Uterus (tissue), 4 donors: ENCODE results near the gene NCL. TPM values are rescaled to one million over a fixed set of nuclear protein-coding genes. Genes with fewer than 3 reads are reported as not detected.

Source experiments
- DNase-seq, 2 donors: peaks; one replicate each; pipeline ENCODE4 v3.0.0-alpha.2; 2019 to 2020
- H3K27ac ChIP-seq, 2 donors: fragments of 200-600 bp; sonication (generic); 1 replicate in 1 of 2; 2 replicates in 1 of 2; pipeline ENCODE4 v1.5.1; 2016 to 2018
- H3K27me3 ChIP-seq, 2 donors: fragments of 200-600 bp; sonication (generic); one replicate each; pipeline ENCODE4 v1.5.1; 2018 to 2019; ENCODE audit warnings: control low read depth in 1 of 2
- H3K36me3 ChIP-seq, 2 donors: fragments of 200-600 bp; sonication (generic); one replicate each; pipeline ENCODE4 v1.5.1; 2019; ENCODE audit warnings: control low read depth in 1 of 2
- H3K4me1 ChIP-seq, 2 donors: fragments of 200-600 bp; sonication (generic); one replicate each; pipeline ENCODE4 v1.5.1; 2018 to 2019; ENCODE audit warnings: control low read depth in 1 of 2
- H3K4me3 ChIP-seq, 2 donors: fragments of 200-600 bp; sonication (generic); 1 replicate in 1 of 2; 2 replicates in 1 of 2; pipeline ENCODE4 v1.5.1; 2018 to 2019; ENCODE audit warnings: mild to moderate bottlenecking in 1 of 2
- H3K9me3 ChIP-seq, 2 donors: fragments of 200-600 bp; sonication (generic); one replicate each; pipeline ENCODE4 v1.5.1; 2019; ENCODE audit warnings: control low read depth in 1 of 2
- POLR2A ChIP-seq, 2 donors: fragments of 450-650 bp; IDR thresholded peaks; one replicate each; pipeline ENCODE4 v1.6.1; 2016; ENCODE audit warnings: antibody characterized with exemption in 2 of 2, mild to moderate bottlenecking in 1 of 2, moderate library complexity in 1 of 2
- intact Hi-C: fragments of 100-400 bp; cut with DNase I; formaldehyde crosslinking; loops from one replicate; pipeline ENCODE4 v1.15.1; 2023; ENCODE audit warnings: low total_unique reads
- total RNA-seq, 4 donors: library from RNA; depleted of rRNA in 3 of 4; stranded (reverse); fragments of >200 nt in 3 of 4; gene quantifications; one replicate each; pipeline versions ENCODE4 v1.1.0 to v1.2.4, GENCODE V29; 2014 to 2023
- TF ChIP-seq, protein P1 (sequence below), 4 experiments: fragments of 200-600 bp in 2 of 4; fragments of 450-650 bp in 2 of 4; sonication (generic) in 2 of 4; IDR thresholded peaks; one replicate each; pipeline ENCODE4 v1.5.1; 2016 to 2019; ENCODE audit warnings: antibody characterized with exemption in 4 of 4, mild to moderate bottlenecking in 2 of 4, moderate library complexity in 1 of 4
- donor health status: DM: yes; HTN: yes; CAD: no.

NCL gene, protein sequence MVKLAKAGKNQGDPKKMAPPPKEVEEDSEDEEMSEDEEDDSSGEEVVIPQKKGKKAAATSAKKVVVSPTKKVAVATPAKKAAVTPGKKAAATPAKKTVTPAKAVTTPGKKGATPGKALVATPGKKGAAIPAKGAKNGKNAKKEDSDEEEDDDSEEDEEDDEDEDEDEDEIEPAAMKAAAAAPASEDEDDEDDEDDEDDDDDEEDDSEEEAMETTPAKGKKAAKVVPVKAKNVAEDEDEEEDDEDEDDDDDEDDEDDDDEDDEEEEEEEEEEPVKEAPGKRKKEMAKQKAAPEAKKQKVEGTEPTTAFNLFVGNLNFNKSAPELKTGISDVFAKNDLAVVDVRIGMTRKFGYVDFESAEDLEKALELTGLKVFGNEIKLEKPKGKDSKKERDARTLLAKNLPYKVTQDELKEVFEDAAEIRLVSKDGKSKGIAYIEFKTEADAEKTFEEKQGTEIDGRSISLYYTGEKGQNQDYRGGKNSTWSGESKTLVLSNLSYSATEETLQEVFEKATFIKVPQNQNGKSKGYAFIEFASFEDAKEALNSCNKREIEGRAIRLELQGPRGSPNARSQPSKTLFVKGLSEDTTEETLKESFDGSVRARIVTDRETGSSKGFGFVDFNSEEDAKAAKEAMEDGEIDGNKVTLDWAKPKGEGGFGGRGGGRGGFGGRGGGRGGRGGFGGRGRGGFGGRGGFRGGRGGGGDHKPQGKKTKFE
- 100 to 1,000 TPM in 2 of 4 donors, 10 to 100 TPM in 2; 68.8 to 429 (median 129) TPM for total RNA-seq

DNA sequence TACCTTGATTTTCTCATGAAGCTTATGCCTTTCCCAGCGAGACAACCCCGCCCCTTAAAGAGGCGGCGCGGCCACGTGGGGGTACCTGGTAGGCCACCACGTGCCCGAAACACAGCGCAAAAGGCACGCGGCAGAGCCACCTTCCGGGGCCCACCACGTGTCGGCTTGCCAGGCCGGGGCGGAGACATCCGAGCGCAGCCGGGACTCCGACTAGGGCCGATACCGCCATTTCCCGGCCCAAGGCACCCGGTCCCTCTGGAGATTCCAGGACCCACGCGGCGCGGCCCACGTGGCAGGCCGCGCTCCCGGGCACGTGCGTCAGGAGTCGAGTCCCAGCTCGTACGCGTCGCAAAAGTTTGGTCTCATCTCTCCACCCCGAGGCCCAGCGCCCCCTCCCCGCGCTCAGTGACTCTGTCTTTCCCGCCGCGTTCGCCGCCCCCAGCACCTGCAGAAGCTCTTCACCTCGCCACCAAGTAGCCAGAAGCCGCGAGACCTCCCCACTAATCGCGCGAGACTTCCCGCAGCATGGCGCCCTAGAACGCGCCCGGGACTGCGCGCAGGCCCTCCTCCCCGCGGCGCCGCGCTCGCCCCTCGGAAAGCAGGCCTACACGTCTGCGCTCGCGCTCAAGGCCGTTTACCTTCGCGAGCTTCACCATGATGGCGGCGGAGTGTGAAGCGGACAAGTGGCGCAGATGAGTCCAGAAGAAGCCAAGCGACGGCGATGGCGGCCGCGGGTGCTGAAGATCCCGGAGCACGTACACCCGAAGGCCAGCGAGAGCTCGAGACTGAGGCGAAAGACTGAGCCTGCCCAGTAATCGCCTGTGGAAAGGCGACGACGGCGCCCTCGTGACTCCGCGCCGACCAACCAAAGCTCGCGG is at the start of gene NCL:
Gene NCL, minus strand, starts transcription at position 787 of the 878 bp plus-strand sequence. Its CDS starts 131 bp downstream, at position 656.
- peak; percentile 82 to 85 for DNase-seq
- peak within 1 kb of the TSS; percentile 89 for H3K4me3 ChIP-seq
- H3K27ac ChIP-seq = peak within 1 kb of the TSS; percentile 93 to 99
- peaks cover 4 to 8% of the 10 kb centered on the region in 2 donors for H3K4me1 ChIP-seq
- no peaks in the 10 kb centered on the region for H3K36me3 ChIP-seq
- TF ChIP-seq, protein P1, sequence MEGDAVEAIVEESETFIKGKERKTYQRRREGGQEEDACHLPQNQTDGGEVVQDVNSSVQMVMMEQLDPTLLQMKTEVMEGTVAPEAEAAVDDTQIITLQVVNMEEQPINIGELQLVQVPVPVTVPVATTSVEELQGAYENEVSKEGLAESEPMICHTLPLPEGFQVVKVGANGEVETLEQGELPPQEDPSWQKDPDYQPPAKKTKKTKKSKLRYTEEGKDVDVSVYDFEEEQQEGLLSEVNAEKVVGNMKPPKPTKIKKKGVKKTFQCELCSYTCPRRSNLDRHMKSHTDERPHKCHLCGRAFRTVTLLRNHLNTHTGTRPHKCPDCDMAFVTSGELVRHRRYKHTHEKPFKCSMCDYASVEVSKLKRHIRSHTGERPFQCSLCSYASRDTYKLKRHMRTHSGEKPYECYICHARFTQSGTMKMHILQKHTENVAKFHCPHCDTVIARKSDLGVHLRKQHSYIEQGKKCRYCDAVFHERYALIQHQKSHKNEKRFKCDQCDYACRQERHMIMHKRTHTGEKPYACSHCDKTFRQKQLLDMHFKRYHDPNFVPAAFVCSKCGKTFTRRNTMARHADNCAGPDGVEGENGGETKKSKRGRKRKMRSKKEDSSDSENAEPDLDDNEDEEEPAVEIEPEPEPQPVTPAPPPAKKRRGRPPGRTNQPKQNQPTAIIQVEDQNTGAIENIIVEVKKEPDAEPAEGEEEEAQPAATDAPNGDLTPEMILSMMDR (IDR thresholded peaks at IDR 0.05) = peak in 2 of 4 experiments; percentile 2 to 33
- peak; percentile 89 to 99 for TF ChIP-seq POLR2A (IDR thresholded peaks at IDR 0.05)
- no peaks in the 10 kb centered on the region for H3K9me3 ChIP-seq
- no peaks in the 10 kb centered on the region for H3K27me3 ChIP-seq
- intact Hi-C loops = no loop called here

DNA sequence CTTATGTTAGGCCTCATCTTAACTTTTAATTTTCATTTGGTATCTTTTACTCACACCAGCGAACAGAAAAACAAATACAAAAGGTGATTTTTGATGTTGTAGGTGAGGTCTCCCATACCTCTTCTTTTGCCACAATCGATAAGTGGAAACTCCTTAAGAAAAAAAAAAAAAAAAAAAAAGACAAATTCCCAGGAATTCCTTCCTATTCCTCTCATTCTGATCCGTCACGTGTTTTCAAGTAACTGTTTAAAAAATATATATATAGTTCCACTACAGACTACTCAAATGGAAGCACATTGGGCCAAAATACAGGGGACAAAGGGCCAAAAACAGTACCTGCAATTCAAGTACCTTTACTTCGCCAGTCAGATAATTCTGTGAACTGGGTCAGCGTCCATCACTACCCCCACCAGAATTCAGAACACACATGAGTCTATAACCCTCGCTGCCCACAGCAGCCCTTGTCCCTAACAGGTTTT is 49.5 kb upstream of the NCL start:
- no peak for DNase-seq
- TF ChIP-seq, protein P1 (IDR thresholded peaks at IDR 0.05) = no peak
- TF ChIP-seq POLR2A (IDR thresholded peaks at IDR 0.05) = no peak
- intact Hi-C loops = no loop called here
- Histone ChIP-seq H3K4me3 (peak overlapping the region; percentile 79 to 90), H3K4me1 (no peaks in the 10 kb centered on the region), H3K9me3 (no peaks in the 10 kb centered on the region), H3K36me3 (no peaks in the 10 kb centered on the region), H3K27me3 (no peaks in the 10 kb centered on the region), H3K27ac (peak overlapping the region; percentile 88 to 93)

DNA sequence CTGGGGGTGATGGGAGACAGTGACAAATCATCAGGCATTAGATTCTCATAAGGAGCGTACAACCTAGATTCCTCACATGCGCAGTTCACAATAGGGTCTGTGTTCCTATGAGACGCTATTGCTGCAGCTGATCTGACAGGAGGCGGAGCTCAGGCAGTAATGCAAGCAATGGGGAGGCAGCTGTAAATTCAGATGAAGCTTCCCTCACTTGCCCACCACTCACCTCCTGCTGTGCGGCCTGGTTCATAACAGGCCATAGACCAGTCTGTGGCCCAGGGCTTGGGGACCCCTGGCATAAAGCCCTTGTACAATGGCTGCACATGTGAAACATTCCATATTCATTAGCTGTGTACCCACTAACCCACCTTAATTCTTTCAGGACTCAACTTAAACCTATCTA is 47.9 kb upstream of the NCL start:
- Histone ChIP-seq H3K27ac (no peak overlapping the region), H3K27me3 (no peaks in the 10 kb centered on the region), H3K4me3 (no peak overlapping the region), H3K9me3 (no peaks in the 10 kb centered on the region), H3K4me1 (no peaks in the 10 kb centered on the region), H3K36me3 (no peaks in the 10 kb centered on the region)
- no peak for DNase-seq
- TF ChIP-seq POLR2A (IDR thresholded peaks at IDR 0.05) = no peak
- TF ChIP-seq, protein P1 (IDR thresholded peaks at IDR 0.05) = no peak
- intact Hi-C loops = no loop called here

DNA sequence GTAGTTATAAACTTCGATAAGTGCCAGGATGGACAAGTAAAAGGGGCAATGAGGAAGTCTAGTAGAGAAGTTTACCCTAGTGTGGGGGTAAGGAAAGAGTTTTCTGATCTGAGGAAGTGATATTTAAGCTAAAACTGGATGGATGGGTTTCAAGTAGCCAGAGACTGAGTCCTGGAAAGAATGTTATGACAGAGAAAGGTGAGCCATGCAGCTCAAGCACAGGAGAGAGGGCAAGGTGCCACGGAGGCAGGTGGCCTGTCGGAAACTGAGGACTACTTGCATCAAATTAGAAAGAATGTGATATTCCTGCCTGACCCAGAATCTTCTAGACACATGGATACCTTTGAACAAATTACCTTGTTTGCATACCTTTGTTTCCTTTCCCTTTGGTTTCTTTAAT is 39.5 kb upstream of the NCL start:
- no peak overlapping the region for H3K27ac ChIP-seq
- no peaks in the 10 kb centered on the region for H3K27me3 ChIP-seq
- no peak overlapping the region for H3K4me3 ChIP-seq
- H3K36me3 ChIP-seq = no peaks in the 10 kb centered on the region
- H3K4me1 ChIP-seq = no peaks in the 10 kb centered on the region
- no peak for DNase-seq
- intact Hi-C loops = no loop called here
- H3K9me3 ChIP-seq = no peaks in the 10 kb centered on the region
- TF ChIP-seq, protein P1 (IDR thresholded peaks at IDR 0.05) = no peak
- TF ChIP-seq POLR2A (IDR thresholded peaks at IDR 0.05) = no peak
